Lower lobe of right lung (tissue), 2 donors: ENCODE results near the gene ODAM. TPM values are rescaled to one million over a fixed set of nuclear protein-coding genes. Genes with fewer than 3 reads are reported as not detected.

Experiments
- ATAC-seq, 2 donors: fragments of 200-7000 bp; cut with Tn5 transposase; one replicate each; pipeline ENCODE4 v1.9.1; 2020 to 2022; ENCODE audit warnings: mild to moderate bottlenecking in 2 of 2, moderate library complexity in 2 of 2
- DNase-seq: peaks from one replicate; pipeline ENCODE4 v3.0.0-alpha.2; 2020
- H3K27ac ChIP-seq: fragments of 200-600 bp; one replicate; pipeline ENCODE4 v1.8.0; 2022
- H3K27me3 ChIP-seq: fragments of 200-600 bp; one replicate; pipeline ENCODE4 v1.8.0; 2022; ENCODE audit warnings: low read depth
- H3K36me3 ChIP-seq: fragments of 200-600 bp; one replicate; pipeline ENCODE4 v1.8.0; 2022; ENCODE audit warnings: mild to moderate bottlenecking
- H3K4me1 ChIP-seq: fragments of 200-600 bp; one replicate; pipeline ENCODE4 v1.8.0; 2022
- H3K4me3 ChIP-seq: fragments of 200-600 bp; one replicate; pipeline ENCODE4 v1.8.0; 2022; ENCODE audit warnings: mild to moderate bottlenecking
- H3K9me3 ChIP-seq: fragments of 200-600 bp; one replicate; pipeline ENCODE4 v1.8.0; 2022
- intact Hi-C: fragments of 100-400 bp; cut with DNase I; formaldehyde crosslinking; loops from one replicate; pipeline ENCODE4 v1.11.0; 2022
- total RNA-seq: library from RNA; stranded (reverse); fragmentation: NEBNext Ultra II Directional; extraction: Animal tissue kit (Norgen Biotek cat#: 25700); gene quantifications from one replicate; pipeline ENCODE4 v1.2.1, GENCODE V29; 2021
- TF ChIP-seq, protein P1 (sequence below): fragments of 200-600 bp; IDR thresholded peaks from one replicate; pipeline ENCODE4 v1.8.0; 2022; ENCODE audit warnings: antibody characterized with exemption, mild to moderate bottlenecking
- donor health status: DM: no; HTN: yes; CAD: no; lungs with severe emphysema.

Gene ODAM
- total RNA-seq, 1 donor from 2014 or later, result 2.6 TPM

DNA sequence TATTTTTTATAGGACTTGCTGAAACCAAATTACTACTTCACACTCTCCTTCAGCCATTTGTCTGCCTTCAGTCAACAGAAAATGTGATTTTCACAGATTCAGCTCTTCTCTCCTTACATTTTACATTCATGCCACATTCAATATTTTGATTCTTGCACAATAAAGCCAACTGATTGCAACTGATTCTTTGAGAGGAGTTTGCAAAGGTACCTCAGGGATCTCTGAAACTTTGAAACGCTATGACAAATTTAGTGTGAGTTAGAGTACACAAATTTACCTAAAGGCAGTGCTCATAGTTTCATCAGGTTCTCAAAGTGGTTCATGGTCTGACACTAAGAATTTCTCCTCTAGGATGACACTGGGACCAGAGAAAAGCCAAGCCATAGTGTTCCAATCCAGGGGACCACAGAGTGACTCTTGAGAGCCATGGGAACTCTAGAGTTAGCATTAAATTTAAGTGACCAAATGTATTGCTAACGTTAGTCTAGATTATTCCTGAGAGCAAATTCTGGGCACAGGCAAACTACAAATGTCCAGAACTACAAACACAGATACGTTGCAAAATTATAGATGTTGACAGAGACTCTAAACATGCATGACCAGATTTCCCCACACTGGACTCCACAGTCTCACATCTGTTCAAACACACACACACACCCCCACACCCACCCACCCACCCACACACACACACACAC is 55.9 kb downstream of the ODAM start:
- no peaks in the 10 kb centered on the region for H3K27me3 ChIP-seq
- H3K4me3 ChIP-seq, result no peak overlapping the region
- ATAC-seq, result no peak
- TF ChIP-seq, protein P1, sequence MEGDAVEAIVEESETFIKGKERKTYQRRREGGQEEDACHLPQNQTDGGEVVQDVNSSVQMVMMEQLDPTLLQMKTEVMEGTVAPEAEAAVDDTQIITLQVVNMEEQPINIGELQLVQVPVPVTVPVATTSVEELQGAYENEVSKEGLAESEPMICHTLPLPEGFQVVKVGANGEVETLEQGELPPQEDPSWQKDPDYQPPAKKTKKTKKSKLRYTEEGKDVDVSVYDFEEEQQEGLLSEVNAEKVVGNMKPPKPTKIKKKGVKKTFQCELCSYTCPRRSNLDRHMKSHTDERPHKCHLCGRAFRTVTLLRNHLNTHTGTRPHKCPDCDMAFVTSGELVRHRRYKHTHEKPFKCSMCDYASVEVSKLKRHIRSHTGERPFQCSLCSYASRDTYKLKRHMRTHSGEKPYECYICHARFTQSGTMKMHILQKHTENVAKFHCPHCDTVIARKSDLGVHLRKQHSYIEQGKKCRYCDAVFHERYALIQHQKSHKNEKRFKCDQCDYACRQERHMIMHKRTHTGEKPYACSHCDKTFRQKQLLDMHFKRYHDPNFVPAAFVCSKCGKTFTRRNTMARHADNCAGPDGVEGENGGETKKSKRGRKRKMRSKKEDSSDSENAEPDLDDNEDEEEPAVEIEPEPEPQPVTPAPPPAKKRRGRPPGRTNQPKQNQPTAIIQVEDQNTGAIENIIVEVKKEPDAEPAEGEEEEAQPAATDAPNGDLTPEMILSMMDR, result no peak
- H3K36me3 ChIP-seq, result no peaks in the 10 kb centered on the region
- intact Hi-C loops, result no loop called here
- no peak overlapping the region for H3K27ac ChIP-seq
- no peak for DNase-seq
- no peaks in the 10 kb centered on the region for H3K9me3 ChIP-seq
- no peaks in the 10 kb centered on the region for H3K4me1 ChIP-seq

DNA sequence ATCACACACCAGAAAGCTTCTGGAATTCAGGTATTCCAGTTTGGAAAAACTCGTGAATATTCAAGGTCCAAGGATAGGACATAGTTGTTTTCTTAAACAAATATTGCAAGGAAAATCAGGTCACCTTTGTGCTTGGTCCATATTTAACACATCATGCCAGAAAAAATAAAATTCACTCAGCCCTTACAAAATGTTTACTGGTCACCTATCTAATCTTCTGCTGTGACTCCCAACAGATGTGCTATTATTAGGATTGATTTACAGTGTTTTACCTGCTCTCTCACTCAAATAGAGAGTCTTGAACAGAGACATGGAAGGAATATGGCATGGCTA is 56.4 kb downstream of the ODAM start:
- DNase-seq (no peak), ATAC-seq (no peak)
- intact Hi-C loops, result no loop called here
- Histone ChIP-seq H3K4me3 (no peak overlapping the region), H3K36me3 (no peaks in the 10 kb centered on the region), H3K4me1 (no peaks in the 10 kb centered on the region), H3K9me3 (no peaks in the 10 kb centered on the region), H3K27me3 (no peaks in the 10 kb centered on the region), H3K27ac (no peak overlapping the region)
- TF ChIP-seq, protein P1, result no peak

Other genes with a start within 250 kb of the ODAM start
- gene CSN2, start 230.0 kb upstream of the ODAM start, total RNA-seq, result not detected
- gene STATH, start 199.8 kb upstream of the ODAM start, total RNA-seq, result not detected
- not detected for gene HTN3, start 167.3 kb upstream of the ODAM start, total RNA-seq
- gene HTN1, start 145.3 kb upstream of the ODAM start, total RNA-seq, result not detected
- not detected for gene PRR27, start 41.5 kb upstream of the ODAM start, total RNA-seq
- not detected for gene FDCSP, start 30.4 kb downstream of the ODAM start, total RNA-seq
- gene CSN3, start 46.9 kb downstream of the ODAM start, total RNA-seq, result not detected
- not detected for gene CABS1, start 139.3 kb downstream of the ODAM start, total RNA-seq
- not detected for gene SMR3A, start 165.0 kb downstream of the ODAM start, total RNA-seq
- not detected for gene SMR3B, start 187.4 kb downstream of the ODAM start, total RNA-seq
- gene OPRPN, start 202.2 kb downstream of the ODAM start, total RNA-seq, result not detected